Loucy (cell line): Measurements from ENCODE around the gene UBTF.

Source experiments
- H2AFZ ChIP-seq: fragments of 200-600 bp; sonication (generic); 2 replicates; pipeline ENCODE4 v1.6.0; 2016; ENCODE audit warnings: antibody characterized with exemption, mild to moderate bottlenecking, low read length, moderate library complexity
- H3F3A ChIP-seq: fragments of 200-600 bp; 2 replicates; pipeline ENCODE4 v1.6.0; 2016; ENCODE audit warnings: antibody characterized with exemption, low read depth, mild to moderate bottlenecking
- H3K27me3 ChIP-seq: fragments of 200-600 bp; sonication (generic); 2 replicates; pipeline ENCODE4 v1.6.1; 2014; ENCODE audit warnings: low read length, mild to moderate bottlenecking; ENCODE audit not compliant: insufficient read depth, poor library complexity, severe bottlenecking
- H3K36me3 ChIP-seq: fragments of 200-600 bp; sonication (generic); 2 replicates; pipeline ENCODE4 v1.6.1; 2016; ENCODE audit warnings: low read length; ENCODE audit not compliant: insufficient read depth
- H3K4me1 ChIP-seq: fragments of 200-600 bp; sonication (generic); 2 replicates; pipeline ENCODE4 v1.5.1; 2014; ENCODE audit warnings: low read length, mild to moderate bottlenecking; ENCODE audit not compliant: insufficient read depth, poor library complexity, severe bottlenecking
- H3K4me2 ChIP-seq: fragments of 200-600 bp; sonication (generic); 2 replicates; pipeline ENCODE4 v1.6.0; 2014; ENCODE audit warnings: antibody characterized with exemption, low read length, low read depth, mild to moderate bottlenecking; ENCODE audit not compliant: poor library complexity, severe bottlenecking
- H3K4me3 ChIP-seq: fragments of 200-600 bp; sonication (generic); 2 replicates; pipeline ENCODE4 v1.5.1; 2014; ENCODE audit warnings: low read length, mild to moderate bottlenecking, mixed read lengths; ENCODE audit not compliant: poor library complexity, severe bottlenecking
- H3K79me2 ChIP-seq: fragments of 200-600 bp; sonication (generic); 2 replicates; pipeline ENCODE4 v1.6.1; 2014; ENCODE audit warnings: low read length; ENCODE audit not compliant: insufficient read depth
- H3K9ac ChIP-seq: fragments of 200-600 bp; sonication (generic); 2 replicates; pipeline ENCODE4 v1.6.0; 2014; ENCODE audit warnings: mild to moderate bottlenecking, low read depth, low read length, moderate library complexity; ENCODE audit not compliant: poor library complexity, severe bottlenecking
- H3K9me2 ChIP-seq: fragments of 200-600 bp; sonication (generic); replicated peaks from 2 replicates; pipeline ENCODE4 v1.6.1; 2016; ENCODE audit warnings: low read depth, low read length, mixed read lengths
- H3K9me3 ChIP-seq: fragments of 200-600 bp; sonication (generic); 2 replicates; pipeline ENCODE4 v1.6.1; 2014; ENCODE audit warnings: mild to moderate bottlenecking, antibody characterized with exemption, low read length, low read depth; ENCODE audit not compliant: insufficient read depth
- H4K20me1 ChIP-seq: fragments of 200-600 bp; sonication (generic); 2 replicates; pipeline ENCODE4 v1.6.0; 2014; ENCODE audit warnings: antibody characterized with exemption, low read length, mild to moderate bottlenecking; ENCODE audit not compliant: insufficient read depth, poor library complexity, severe bottlenecking
- EZH2phosphoT487 ChIP-seq: fragments of 200-600 bp; IDR thresholded peaks from 2 replicates; pipeline ENCODE4 v1.6.1; 2018; ENCODE audit warnings: antibody characterized with exemption, mild to moderate bottlenecking, moderate library complexity, borderline replicate concordance
- TF ChIP-seq, protein P1 (sequence below): fragments of 200-600 bp; sonication (generic); conservative IDR thresholded peaks from 2 replicates; pipeline ENCODE4 v1.5.1; 2014; ENCODE audit warnings: mild to moderate bottlenecking, antibody characterized with exemption, low read length

UBTF gene

DNA sequence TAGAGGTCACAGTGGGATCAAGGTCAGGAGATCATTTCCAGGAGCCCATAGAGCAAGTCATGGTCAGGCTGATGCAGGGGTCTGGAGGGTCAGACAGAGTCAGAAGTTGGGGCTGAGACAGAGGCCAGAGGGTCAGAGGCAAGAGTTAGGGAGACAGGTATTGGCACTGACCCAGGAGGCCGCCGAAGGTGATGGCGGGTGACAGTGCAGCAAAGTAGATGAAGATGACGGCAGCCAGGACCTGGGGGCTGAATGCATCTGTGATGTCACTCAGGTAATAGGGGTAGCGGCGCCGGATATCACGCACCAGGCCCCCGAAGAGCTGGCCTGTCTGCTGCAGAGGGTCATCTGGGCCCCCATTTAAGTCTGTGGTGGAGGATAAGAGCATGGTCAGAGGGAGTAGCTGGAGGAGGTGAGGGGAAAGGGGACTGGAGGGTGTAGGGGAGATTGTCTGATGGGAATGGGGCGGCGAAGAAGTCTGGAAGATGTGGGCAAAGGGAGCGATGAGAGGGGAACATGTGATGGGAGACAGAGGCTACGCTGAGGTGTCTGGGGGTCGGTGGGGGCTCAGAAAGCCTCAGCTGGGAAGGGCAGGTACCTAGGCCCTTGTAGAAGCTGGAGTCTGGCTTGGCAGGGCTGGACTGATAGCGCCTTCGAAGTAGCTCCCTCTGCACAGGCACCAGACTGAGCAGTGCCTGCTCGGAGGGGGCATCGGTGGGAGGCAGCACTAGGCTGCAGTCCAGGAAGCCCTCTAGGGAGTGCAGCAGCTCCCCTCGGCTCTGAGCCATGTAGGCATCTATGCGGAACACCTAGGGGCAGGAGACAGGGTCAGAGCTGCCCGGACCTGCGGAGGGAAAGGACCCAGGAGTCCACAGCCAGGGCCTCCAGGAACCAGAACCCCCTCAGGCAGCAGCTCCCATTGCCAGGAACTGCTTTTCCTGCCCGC lies 38.6 kb upstream of the UBTF start:
- Histone ChIP-seq H3K9me3 (no peaks in the 10 kb centered on the region), H3K4me3 (no peak overlapping the region), H3K4me2 (no peak overlapping the region), H3K36me3 (no peaks in the 10 kb centered on the region), H3K4me1 (no peaks in the 10 kb centered on the region), H3K79me2 (no peaks in the 10 kb centered on the region), H4K20me1 (no peaks in the 10 kb centered on the region), H3K9ac (no peak overlapping the region), H3F3A (no peaks in the 10 kb centered on the region), H3K9me2 (no peaks in the 10 kb centered on the region), H2AFZ (no peak overlapping the region), H3K27me3 (no peaks in the 10 kb centered on the region)
- no peak for TF ChIP-seq EZH2phosphoT487
- TF ChIP-seq, protein P1, sequence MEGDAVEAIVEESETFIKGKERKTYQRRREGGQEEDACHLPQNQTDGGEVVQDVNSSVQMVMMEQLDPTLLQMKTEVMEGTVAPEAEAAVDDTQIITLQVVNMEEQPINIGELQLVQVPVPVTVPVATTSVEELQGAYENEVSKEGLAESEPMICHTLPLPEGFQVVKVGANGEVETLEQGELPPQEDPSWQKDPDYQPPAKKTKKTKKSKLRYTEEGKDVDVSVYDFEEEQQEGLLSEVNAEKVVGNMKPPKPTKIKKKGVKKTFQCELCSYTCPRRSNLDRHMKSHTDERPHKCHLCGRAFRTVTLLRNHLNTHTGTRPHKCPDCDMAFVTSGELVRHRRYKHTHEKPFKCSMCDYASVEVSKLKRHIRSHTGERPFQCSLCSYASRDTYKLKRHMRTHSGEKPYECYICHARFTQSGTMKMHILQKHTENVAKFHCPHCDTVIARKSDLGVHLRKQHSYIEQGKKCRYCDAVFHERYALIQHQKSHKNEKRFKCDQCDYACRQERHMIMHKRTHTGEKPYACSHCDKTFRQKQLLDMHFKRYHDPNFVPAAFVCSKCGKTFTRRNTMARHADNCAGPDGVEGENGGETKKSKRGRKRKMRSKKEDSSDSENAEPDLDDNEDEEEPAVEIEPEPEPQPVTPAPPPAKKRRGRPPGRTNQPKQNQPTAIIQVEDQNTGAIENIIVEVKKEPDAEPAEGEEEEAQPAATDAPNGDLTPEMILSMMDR = no peak

DNA sequence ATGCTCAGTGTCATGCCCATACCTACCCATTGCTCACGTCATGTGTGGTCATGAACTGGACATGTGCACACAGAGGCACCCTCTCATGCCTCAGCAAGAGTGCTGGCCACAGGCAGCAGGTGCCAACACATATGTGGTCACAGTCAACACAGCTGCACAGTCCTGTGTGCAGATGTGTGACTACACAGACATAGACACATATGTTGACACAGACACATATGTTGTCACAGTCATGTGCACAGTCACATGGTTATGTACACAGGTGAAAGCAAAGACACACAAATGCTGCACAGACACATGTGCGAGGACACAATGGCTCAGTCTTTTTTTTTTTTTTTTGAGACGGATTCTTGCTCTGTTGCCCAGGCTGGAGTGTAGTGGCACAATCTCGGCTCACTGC lies 37.2 kb upstream of the UBTF start:
- H3K36me3 ChIP-seq = no peaks in the 10 kb centered on the region
- H3K27me3 ChIP-seq = no peaks in the 10 kb centered on the region
- no peak overlapping the region for H3K9ac ChIP-seq
- no peaks in the 10 kb centered on the region for H3K4me1 ChIP-seq
- H3K79me2 ChIP-seq = no peaks in the 10 kb centered on the region
- no peak overlapping the region for H3K4me3 ChIP-seq
- H3F3A ChIP-seq = no peaks in the 10 kb centered on the region
- H2AFZ ChIP-seq = no peak overlapping the region
- no peak overlapping the region for H3K4me2 ChIP-seq
- H4K20me1 ChIP-seq = no peaks in the 10 kb centered on the region
- no peaks in the 10 kb centered on the region for H3K9me3 ChIP-seq
- no peaks in the 10 kb centered on the region for H3K9me2 ChIP-seq
- TF ChIP-seq, protein P1 = no peak
- no peak for TF ChIP-seq EZH2phosphoT487

GRCh38 chr17:44255915-44256314 lies 36.4 kb upstream of the UBTF start:
- Histone ChIP-seq H3K4me2 (no peak overlapping the region), H3K9ac (no peak overlapping the region), H3K27me3 (no peaks in the 10 kb centered on the region), H4K20me1 (no peaks in the 10 kb centered on the region), H3K4me1 (no peaks in the 10 kb centered on the region), H3K4me3 (no peak overlapping the region), H3F3A (no peaks in the 10 kb centered on the region), H2AFZ (no peak overlapping the region), H3K9me3 (no peaks in the 10 kb centered on the region), H3K79me2 (no peaks in the 10 kb centered on the region), H3K9me2 (no peaks in the 10 kb centered on the region), H3K36me3 (no peaks in the 10 kb centered on the region)
- no peak for TF ChIP-seq EZH2phosphoT487
- TF ChIP-seq, protein P1 = no peak
